ENCODE measurements around the gene GFM2. TPM values are rescaled to one million over a fixed set of nuclear protein-coding genes. Genes with fewer than 3 reads are reported as not detected.
"Not testable (repeated sequence)": the region's sequence is repeated elsewhere in the genome, so short reads cannot be mapped to it uniquely, and the experiment has no call there.

GFM2 gene
- total RNA-seq, 2 experiments from 2014 or later = 22.6 to 28.4 TPM

GRCh38 chr5:74765201-74765600, 1.7 kb downstream of the GFM2 start:
- H3K4me1 Mint-ChIP-seq = peaks cover 47% of the 10 kb centered on the region
- H3K27me3 Mint-ChIP-seq = no peaks in the 10 kb centered on the region
- DNase-seq (no peak), ATAC-seq (no peak)
- H3K9me3 Mint-ChIP-seq (ENCODE audit: low read depth) = no peaks in the 10 kb centered on the region
- H3K36me3 Mint-ChIP-seq = peaks cover 26% of the 10 kb centered on the region
- peak overlapping the region; percentile 50 for H3K27ac Mint-ChIP-seq
- CTCF ChIA-PET = no interaction called here
- H3K4me3 Mint-ChIP-seq = peak overlapping the region; percentile 65

GRCh38 chr5:74763504-74763903, 3.4 kb downstream of the GFM2 start:
- no peaks in the 10 kb centered on the region for H3K9me3 Mint-ChIP-seq (ENCODE audit: low read depth)
- no peaks in the 10 kb centered on the region for H3K27me3 Mint-ChIP-seq
- ATAC-seq = no peak
- peaks cover 42% of the 10 kb centered on the region for H3K4me1 Mint-ChIP-seq
- no peak overlapping the region for H3K4me3 Mint-ChIP-seq
- no peak for DNase-seq
- H3K27ac Mint-ChIP-seq = no peak overlapping the region
- H3K36me3 Mint-ChIP-seq = peaks cover 22% of the 10 kb centered on the region
- CTCF ChIA-PET = interaction anchor here (1.2 to 1.3 kb wide), 2 partner anchors 9 to 10 kb away, joined by 3 to 4 read pairs; no protein-coding TSS in a partner anchor

- no peak overlapping the region for H3K27ac Mint-ChIP-seq
- CTCF ChIA-PET = interaction anchor here (2.4 kb wide), 1 partner anchor 12 kb away, joined by 7 read pairs; no protein-coding TSS in a partner anchor
- H3K36me3 Mint-ChIP-seq = peaks cover 28% of the 10 kb centered on the region
- H3K27me3 Mint-ChIP-seq = no peaks in the 10 kb centered on the region
- DNase-seq = no peak
- H3K4me1 Mint-ChIP-seq = peaks cover 34% of the 10 kb centered on the region
- no peak overlapping the region for H3K4me3 Mint-ChIP-seq
- ATAC-seq = no peak
- H3K9me3 Mint-ChIP-seq (ENCODE audit: low read depth) = no peaks in the 10 kb centered on the region
Measured at GRCh38 chr5:74762599-74762998, 4.3 kb downstream of the GFM2 start.

- ATAC-seq = no peak
- CTCF ChIA-PET = interaction anchor here (0.5 to 2.4 kb wide), 4 partner anchors 9 to 634 kb away, joined by 3 to 7 read pairs (median 3); no protein-coding TSS in a partner anchor
Measured at GRCh38 chr5:74761241-74761640, 5.7 kb downstream of the GFM2 start.

DNA sequence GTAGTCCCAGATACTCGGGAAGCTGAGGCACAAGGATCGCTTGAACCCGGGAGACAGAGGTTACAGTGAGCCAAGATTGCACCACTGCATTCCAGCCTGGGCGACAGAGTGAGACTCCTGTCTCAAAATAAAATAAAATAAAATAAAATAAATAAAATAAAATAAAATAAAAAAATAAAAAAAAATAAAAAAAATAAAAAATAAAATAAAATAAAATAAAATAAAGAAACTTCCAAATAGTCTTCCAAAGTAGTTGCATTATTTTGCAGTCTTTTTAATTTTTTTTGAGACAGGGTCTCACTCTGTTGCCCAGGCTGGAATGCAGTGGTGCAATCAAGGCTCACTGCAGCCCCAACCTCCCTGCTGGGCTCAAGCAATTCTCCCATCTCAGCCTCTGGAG, 18.2 kb downstream of the GFM2 start:
- H3K27ac Mint-ChIP-seq; ATAC-seq; CTCF ChIA-PET; H3K27me3 Mint-ChIP-seq; H3K4me3 Mint-ChIP-seq; H3K9me3 Mint-ChIP-seq (ENCODE audit: low read depth); H3K4me1 Mint-ChIP-seq; DNase-seq: not testable (repeated sequence)
- peaks cover 45% of the 10 kb centered on the region for H3K36me3 Mint-ChIP-seq

More at GRCh38 chr5:74761241-74761640, 5.7 kb downstream of the GFM2 start:
- no peak overlapping the region for H3K27ac Mint-ChIP-seq
- peaks cover 38% of the 10 kb centered on the region for H3K36me3 Mint-ChIP-seq
- peaks cover 33% of the 10 kb centered on the region for H3K4me1 Mint-ChIP-seq
- H3K27me3 Mint-ChIP-seq = no peaks in the 10 kb centered on the region
- peaks cover 2% of the 10 kb centered on the region for H3K9me3 Mint-ChIP-seq (ENCODE audit: low read depth)
- H3K4me3 Mint-ChIP-seq = no peak overlapping the region
- no peak for DNase-seq

DNA sequence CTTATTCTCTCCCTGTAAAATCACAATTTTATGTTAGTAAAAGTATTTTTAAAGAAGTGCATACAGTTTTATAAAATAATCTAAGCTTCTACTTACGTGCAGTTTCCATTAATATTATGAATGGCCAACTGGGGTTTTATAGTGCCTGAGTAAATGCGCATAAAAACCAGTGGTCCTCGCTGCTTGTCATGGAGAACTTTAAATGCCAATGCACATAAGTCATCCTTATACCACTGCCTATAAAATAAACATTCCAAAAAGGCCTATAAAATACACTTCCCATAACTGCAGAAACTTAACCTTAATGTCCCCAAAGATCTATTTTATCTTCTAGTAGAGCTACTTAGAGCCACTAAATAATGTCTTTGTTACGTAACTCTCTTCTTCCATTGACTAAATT, 28.5 kb downstream of the GFM2 start:
- CTCF ChIA-PET = interaction anchor here (0.8 to 1.4 kb wide), 2 partner anchors 22 to 28 kb away, joined by 3 to 4 read pairs; partner anchors contain the start of gene GFM2
- Mint-ChIP-seq H3K36me3 (peaks cover 25% of the 10 kb centered on the region), H3K9me3 (ENCODE audit: low read depth) (no peaks in the 10 kb centered on the region), H3K4me3 (no peak overlapping the region), H3K4me1 (no peaks in the 10 kb centered on the region), H3K27me3 (no peaks in the 10 kb centered on the region), H3K27ac (no peak overlapping the region)
- ATAC-seq = no peak
- no peak for DNase-seq

DNA sequence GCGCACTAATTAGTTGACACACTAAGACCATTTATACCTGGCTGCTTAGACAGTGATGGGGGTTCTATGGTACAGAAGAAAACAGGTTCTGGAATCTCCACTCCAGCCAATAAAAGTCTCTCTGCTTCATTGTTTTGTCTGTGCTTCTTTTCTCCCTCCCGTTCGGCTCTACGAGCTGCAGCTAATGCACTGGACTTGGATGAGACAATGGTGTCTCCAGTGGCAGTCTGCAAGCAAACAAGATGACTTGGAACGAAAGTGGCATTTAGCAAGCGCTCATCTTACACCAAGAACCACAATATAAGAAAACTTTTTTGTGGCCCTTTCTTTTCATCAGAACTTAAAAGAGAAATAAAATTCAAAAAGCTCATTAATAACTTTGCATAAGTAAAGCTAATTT, 30.2 kb downstream of the GFM2 start:
- Mint-ChIP-seq H3K27me3 (no peaks in the 10 kb centered on the region), H3K9me3 (ENCODE audit: low read depth) (no peaks in the 10 kb centered on the region), H3K36me3 (peaks cover 27% of the 10 kb centered on the region), H3K27ac (no peak overlapping the region), H3K4me3 (no peak overlapping the region), H3K4me1 (no peaks in the 10 kb centered on the region)
- DNase-seq (no peak), ATAC-seq (no peak)
- CTCF ChIA-PET = interaction anchor here (0.7 to 0.9 kb wide), 2 partner anchors 19 to 47 kb away, joined by 3 read pairs; no protein-coding TSS in a partner anchor

DNA sequence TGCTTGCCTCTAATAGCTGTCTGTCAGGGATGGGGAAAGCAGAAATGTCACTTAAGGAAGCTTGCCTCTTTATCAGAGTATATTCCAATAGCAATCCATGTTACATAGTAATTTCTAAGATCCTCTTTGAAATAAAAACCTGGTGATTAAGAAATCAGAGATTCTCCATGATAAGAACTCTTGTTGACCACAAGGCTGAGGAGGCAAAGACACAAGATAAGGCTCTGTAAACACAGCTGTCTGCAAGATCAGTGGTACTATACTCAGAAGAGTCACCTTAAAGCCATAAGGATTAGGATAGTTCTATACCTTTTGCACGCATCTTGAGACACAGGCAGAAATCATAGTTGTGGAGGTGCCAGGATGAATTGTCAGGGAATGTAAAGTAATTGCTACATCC, 41.6 kb downstream of the GFM2 start:
- no peaks in the 10 kb centered on the region for H3K9me3 Mint-ChIP-seq (ENCODE audit: low read depth)
- CTCF ChIA-PET = no interaction called here
- H3K36me3 Mint-ChIP-seq = peaks cover 45% of the 10 kb centered on the region
- H3K4me1 Mint-ChIP-seq = no peaks in the 10 kb centered on the region
- H3K4me3 Mint-ChIP-seq = no peak overlapping the region
- peak overlapping the region; percentile 26 for H3K27ac Mint-ChIP-seq
- H3K27me3 Mint-ChIP-seq = no peaks in the 10 kb centered on the region
- DNase-seq (no peak), ATAC-seq (no peak)

- Mint-ChIP-seq H3K27me3 (no peaks in the 10 kb centered on the region), H3K9me3 (ENCODE audit: low read depth) (no peaks in the 10 kb centered on the region), H3K36me3 (peaks cover 57% of the 10 kb centered on the region), H3K27ac (no peak overlapping the region), H3K4me1 (no peaks in the 10 kb centered on the region), H3K4me3 (no peak overlapping the region)
- no peak for DNase-seq
- CTCF ChIA-PET = no interaction called here
- no peak for ATAC-seq
Measured at GRCh38 chr5:74722271-74722670, 44.6 kb downstream of the GFM2 start.

DNA sequence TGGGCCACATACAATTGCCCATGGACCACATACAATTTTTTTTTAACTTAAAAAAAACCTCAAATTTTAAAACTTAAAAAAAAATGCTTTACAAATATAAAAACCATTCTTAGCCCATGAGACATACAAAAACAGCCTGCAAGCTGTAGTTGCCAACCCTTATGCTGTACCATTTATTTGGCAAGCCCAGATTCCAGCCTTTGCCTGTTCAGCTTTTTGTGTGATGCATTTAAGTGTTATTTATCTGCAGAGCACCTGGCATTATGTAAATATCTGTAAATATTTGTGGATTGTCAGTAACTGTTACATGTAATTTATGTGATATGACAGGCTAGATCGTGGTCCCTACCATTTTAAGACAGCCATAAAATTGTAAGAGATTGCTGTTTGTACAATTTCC, 49.3 kb downstream of the GFM2 start:
- Mint-ChIP-seq H3K4me3 (no peak overlapping the region), H3K27me3 (no peaks in the 10 kb centered on the region), H3K4me1 (peaks cover 4% of the 10 kb centered on the region), H3K36me3 (peaks cover 48% of the 10 kb centered on the region), H3K9me3 (ENCODE audit: low read depth) (no peaks in the 10 kb centered on the region), H3K27ac (no peak overlapping the region)
- ATAC-seq = no peak
- CTCF ChIA-PET = interaction anchor here (0.6 to 0.9 kb wide), 3 partner anchors 13 to 331 kb away, joined by 3 read pairs; no protein-coding TSS in a partner anchor
- no peak for DNase-seq

GRCh38 chr5:74693191-74693590, 73.7 kb downstream of the GFM2 start:
- no peaks in the 10 kb centered on the region for H3K27me3 Mint-ChIP-seq
- H3K9me3 Mint-ChIP-seq (ENCODE audit: low read depth) = no peaks in the 10 kb centered on the region
- DNase-seq (no peak), ATAC-seq (no peak)
- CTCF ChIA-PET = no interaction called here
- H3K4me1 Mint-ChIP-seq = peaks cover 6% of the 10 kb centered on the region
- H3K36me3 Mint-ChIP-seq = peaks cover 40% of the 10 kb centered on the region
- no peak overlapping the region for H3K27ac Mint-ChIP-seq
- H3K4me3 Mint-ChIP-seq = no peak overlapping the region

GRCh38 chr5:74686962-74687751, 79.8 kb downstream of the GFM2 start:
- Mint-ChIP-seq H3K27me3 (peaks cover 9% of the 10 kb centered on the region), H3K9me3 (ENCODE audit: low read depth) (no peaks in the 10 kb centered on the region)
- CTCF ChIA-PET = no interaction called here

GRCh38 chr5:74685979-74686631, 80.8 kb downstream of the GFM2 start:
- DNase-seq (no peak), ATAC-seq (no peak)
- CTCF ChIA-PET = interaction anchor here (1.3 to 1.6 kb wide), 2 partner anchors 35 to 46 kb away, joined by 3 to 4 read pairs; partner anchors contain the start of gene ENC1
- Mint-ChIP-seq H3K4me3 (peak overlapping the region; percentile 77), H3K27ac (peak overlapping the region; percentile 72), H3K27me3 (peaks cover 17% of the 10 kb centered on the region), H3K36me3 (peaks cover 16% of the 10 kb centered on the region), H3K9me3 (ENCODE audit: low read depth) (no peaks in the 10 kb centered on the region), H3K4me1 (peaks cover 26% of the 10 kb centered on the region)

More at GRCh38 chr5:74686962-74687751, 79.8 kb downstream of the GFM2 start:
- ATAC-seq = no peak
- H3K4me1 Mint-ChIP-seq = peaks cover 26% of the 10 kb centered on the region
- peaks cover 19% of the 10 kb centered on the region for H3K36me3 Mint-ChIP-seq
- peak overlapping the region; percentile 77 for H3K4me3 Mint-ChIP-seq
- DNase-seq = no peak
- H3K27ac Mint-ChIP-seq = no peak overlapping the region
